ENCODE results near the gene NOL4L.

DNA sequence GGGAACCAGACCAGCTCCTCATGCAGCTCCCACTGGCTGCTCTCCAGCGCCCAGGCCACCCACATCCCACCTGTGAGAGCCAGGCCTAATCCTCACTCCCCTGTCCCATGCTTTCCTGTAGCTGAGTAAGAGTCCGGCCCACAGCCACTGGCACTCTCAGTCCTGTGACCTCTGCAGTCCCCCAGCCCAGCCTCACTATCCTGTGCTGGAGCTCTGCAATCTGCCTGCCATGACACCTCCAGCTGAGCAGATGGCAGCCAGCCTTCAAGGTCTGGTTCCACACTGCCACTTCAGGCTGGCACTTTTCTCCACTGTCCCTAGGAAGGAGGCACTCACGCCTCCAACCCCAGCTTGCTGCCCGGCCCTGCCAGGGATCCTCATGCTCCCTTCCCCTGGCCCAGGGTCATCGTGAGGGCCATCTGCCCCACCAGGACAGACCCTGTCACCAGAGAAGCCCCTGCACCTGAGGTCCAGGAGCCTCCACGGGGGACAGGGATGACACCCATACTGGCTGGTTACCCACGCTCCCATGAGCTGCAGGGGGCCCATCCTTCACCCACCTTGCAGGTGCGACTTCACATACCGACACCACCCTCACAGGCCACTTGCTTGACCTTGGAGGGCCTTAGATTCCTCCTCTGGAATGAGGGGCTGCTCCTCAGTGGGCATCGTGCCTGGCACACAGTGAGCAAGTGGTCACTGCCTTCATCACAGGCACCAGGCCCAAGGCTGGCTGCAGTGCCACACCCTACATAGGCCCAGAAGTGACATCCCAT, 126.9 kb downstream of the NOL4L start:
- TF ChIP-seq, protein P1, sequence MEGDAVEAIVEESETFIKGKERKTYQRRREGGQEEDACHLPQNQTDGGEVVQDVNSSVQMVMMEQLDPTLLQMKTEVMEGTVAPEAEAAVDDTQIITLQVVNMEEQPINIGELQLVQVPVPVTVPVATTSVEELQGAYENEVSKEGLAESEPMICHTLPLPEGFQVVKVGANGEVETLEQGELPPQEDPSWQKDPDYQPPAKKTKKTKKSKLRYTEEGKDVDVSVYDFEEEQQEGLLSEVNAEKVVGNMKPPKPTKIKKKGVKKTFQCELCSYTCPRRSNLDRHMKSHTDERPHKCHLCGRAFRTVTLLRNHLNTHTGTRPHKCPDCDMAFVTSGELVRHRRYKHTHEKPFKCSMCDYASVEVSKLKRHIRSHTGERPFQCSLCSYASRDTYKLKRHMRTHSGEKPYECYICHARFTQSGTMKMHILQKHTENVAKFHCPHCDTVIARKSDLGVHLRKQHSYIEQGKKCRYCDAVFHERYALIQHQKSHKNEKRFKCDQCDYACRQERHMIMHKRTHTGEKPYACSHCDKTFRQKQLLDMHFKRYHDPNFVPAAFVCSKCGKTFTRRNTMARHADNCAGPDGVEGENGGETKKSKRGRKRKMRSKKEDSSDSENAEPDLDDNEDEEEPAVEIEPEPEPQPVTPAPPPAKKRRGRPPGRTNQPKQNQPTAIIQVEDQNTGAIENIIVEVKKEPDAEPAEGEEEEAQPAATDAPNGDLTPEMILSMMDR (IDR thresholded peaks at IDR 0.05): no peak
- no peak for TF ChIP-seq EZH2 (IDR thresholded peaks at IDR 0.05)
- TF ChIP-seq EZH2phosphoT487 (IDR thresholded peaks at IDR 0.05): no peak

All from neural progenitor cell (in vitro differentiated cells).